ENCODE measurements around the gene JAG1. TPM values are rescaled to one million over a fixed set of nuclear protein-coding genes. Genes with fewer than 3 reads are reported as not detected.

Gene JAG1
- total RNA-seq, 1 donor from 2014 or later: 20.5 TPM

DNA sequence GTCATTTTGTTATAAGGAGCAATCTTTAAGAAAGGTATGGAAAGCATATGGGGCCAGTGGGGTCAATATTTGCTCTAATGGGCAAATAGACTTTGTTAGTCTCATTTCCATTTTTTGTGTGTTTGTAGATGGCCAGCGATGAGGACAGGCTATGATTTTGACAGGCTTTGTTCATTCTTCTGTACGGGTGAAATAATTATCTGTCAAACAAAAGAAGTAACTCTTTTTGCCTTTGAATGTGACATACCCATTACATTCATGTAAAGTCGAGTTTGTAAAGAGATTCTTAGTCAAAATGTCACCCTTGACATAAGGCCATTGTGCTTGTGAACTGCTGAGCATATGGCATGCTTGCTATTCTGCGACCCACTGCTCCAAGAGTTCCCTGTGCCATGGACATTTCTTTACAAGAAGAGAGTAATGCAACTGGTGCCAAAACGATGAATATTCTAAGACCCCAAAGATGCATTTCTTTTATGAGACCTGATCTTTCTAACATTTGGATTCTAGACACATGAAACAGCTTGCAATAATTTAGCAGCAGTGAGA is 38.2 kb upstream of the JAG1 start:
- Histone ChIP-seq H3K4me1 (peaks cover 14% of the 10 kb centered on the region), H3K9me3 (replicated peaks) (no peaks in the 10 kb centered on the region), H3K4me3 (no peak overlapping the region), H3K27ac (replicated peaks) (no peak overlapping the region), H3K36me3 (no peaks in the 10 kb centered on the region), H3K27me3 (ENCODE audit: low read depth) (no peaks in the 10 kb centered on the region)
- intact Hi-C loops (cut with micrococcal nuclease): no loop called here
- TF ChIP-seq, protein P1, sequence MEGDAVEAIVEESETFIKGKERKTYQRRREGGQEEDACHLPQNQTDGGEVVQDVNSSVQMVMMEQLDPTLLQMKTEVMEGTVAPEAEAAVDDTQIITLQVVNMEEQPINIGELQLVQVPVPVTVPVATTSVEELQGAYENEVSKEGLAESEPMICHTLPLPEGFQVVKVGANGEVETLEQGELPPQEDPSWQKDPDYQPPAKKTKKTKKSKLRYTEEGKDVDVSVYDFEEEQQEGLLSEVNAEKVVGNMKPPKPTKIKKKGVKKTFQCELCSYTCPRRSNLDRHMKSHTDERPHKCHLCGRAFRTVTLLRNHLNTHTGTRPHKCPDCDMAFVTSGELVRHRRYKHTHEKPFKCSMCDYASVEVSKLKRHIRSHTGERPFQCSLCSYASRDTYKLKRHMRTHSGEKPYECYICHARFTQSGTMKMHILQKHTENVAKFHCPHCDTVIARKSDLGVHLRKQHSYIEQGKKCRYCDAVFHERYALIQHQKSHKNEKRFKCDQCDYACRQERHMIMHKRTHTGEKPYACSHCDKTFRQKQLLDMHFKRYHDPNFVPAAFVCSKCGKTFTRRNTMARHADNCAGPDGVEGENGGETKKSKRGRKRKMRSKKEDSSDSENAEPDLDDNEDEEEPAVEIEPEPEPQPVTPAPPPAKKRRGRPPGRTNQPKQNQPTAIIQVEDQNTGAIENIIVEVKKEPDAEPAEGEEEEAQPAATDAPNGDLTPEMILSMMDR (IDR thresholded peaks at IDR 0.05; ENCODE audit: borderline replicate concordance): no peak
- DNase-seq: no peak

DNA sequence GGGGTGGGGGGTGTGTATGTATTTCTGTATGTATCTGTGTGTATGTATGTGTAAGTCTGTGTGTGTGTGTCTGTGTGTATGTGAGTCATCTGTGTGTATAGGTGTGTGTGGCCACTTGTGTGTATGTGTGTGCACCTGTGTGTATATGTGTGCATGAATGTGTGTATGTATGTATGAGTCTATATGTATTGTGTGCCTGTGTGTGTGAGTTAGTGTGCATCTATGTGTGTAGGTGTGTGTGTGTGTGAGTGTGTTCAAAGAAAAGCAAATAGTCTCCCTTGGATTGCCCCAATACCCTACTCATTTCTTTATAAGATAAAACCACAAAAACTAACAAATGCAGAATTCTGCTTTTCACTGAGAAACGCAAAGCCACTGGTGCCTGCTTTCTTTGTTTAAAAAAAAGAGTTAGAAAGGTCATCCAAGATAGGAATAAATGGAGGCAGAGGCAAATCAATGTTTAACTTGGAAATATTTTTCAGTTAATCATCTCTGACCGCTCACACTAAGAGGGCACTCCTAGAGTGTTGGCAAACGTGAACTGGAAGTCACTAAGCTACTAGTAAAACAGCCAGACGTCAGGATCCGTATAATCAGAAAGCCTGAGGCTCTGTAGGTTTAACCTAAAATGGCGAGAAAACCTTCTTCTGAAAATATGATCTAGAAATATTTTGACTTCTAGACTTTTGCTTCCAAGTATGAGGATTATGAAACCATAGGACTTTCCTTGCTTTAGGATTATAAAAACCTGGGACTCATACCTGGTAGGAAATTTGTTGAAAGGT is 37.4 kb upstream of the JAG1 start:
- DNase-seq: no peak
- no peak overlapping the region for H3K4me3 ChIP-seq
- H3K27ac ChIP-seq (replicated peaks): no peak overlapping the region
- H3K27me3 ChIP-seq (ENCODE audit: low read depth): no peaks in the 10 kb centered on the region
- intact Hi-C loops (cut with micrococcal nuclease): no loop called here
- no peaks in the 10 kb centered on the region for H3K36me3 ChIP-seq
- peaks cover 6% of the 10 kb centered on the region for H3K4me1 ChIP-seq
- TF ChIP-seq, protein P1 (IDR thresholded peaks at IDR 0.05; ENCODE audit: borderline replicate concordance): no peak
- no peaks in the 10 kb centered on the region for H3K9me3 ChIP-seq (replicated peaks)

DNA sequence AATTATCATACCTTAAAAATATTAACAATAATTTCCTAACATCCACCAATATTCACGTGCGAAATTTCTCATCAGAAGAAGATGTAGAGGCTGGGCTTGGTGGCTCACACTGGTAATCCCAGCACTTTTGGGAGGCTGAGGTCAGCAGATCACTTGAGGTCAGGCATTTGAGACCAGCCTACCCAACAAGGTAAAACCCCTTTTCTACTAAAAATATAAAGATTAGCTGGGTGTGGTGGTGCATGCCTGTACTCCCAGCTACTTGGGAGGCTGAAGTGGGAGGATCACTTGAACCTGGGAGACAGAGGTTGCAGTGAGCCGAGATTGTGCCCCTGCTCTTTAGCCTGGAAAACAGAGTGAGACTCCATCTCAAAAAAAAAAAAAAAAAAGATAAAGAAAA is 36.1 kb upstream of the JAG1 start:
- no peaks in the 10 kb centered on the region for H3K4me1 ChIP-seq
- no peaks in the 10 kb centered on the region for H3K9me3 ChIP-seq (replicated peaks)
- DNase-seq: no peak
- no peaks in the 10 kb centered on the region for H3K36me3 ChIP-seq
- H3K4me3 ChIP-seq: no peak overlapping the region
- H3K27me3 ChIP-seq (ENCODE audit: low read depth): no peaks in the 10 kb centered on the region
- TF ChIP-seq, protein P1 (IDR thresholded peaks at IDR 0.05; ENCODE audit: borderline replicate concordance): no peak
- no peak overlapping the region for H3K27ac ChIP-seq (replicated peaks)
- intact Hi-C loops (cut with micrococcal nuclease): no loop called here

DNA sequence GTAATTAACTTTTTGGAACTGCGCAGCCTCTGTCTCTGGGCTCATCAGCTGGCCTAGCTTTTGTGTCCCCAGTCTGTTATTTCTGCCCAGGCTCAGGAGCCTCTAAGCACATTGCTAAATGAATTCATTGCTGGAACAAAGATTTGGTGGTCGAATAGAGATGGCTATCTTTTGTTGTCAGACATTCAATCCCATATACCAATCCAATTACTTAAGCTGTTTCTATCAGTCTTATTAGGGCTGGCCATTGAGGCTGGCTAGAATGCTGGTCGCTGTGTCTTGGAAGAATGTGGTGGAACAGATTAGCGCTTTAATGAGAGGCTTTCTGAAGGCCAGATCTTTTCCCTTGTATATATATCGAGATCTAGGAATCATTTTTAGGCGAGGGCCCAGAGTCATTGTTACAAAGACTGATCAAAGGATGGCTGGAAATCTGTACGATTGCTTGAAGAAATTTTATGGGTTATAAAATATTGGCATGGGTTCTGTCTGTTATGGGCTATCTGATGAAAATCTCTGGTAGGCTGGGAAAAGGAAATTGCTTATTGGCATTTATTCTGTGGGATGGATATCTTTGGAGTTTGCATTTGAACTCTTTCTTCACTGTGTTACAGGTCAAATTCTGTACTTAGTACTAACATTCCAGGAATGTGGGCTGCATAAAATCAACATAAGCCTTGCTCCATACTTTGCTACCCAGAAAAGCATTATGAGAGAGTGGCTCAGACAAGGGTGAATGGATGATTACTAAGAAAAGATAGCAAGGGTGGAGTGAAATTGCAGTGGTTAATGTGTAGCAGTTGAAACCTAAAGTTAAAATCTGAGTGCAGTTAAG is 34.8 kb upstream of the JAG1 start:
- H3K27ac ChIP-seq (replicated peaks): no peak overlapping the region
- no peak for DNase-seq
- no peaks in the 10 kb centered on the region for H3K27me3 ChIP-seq (ENCODE audit: low read depth)
- H3K9me3 ChIP-seq (replicated peaks): no peaks in the 10 kb centered on the region
- no peaks in the 10 kb centered on the region for H3K36me3 ChIP-seq
- H3K4me3 ChIP-seq: no peak overlapping the region
- TF ChIP-seq, protein P1 (IDR thresholded peaks at IDR 0.05; ENCODE audit: borderline replicate concordance): no peak
- H3K4me1 ChIP-seq: no peaks in the 10 kb centered on the region
- intact Hi-C loops (cut with micrococcal nuclease): no loop called here

DNA sequence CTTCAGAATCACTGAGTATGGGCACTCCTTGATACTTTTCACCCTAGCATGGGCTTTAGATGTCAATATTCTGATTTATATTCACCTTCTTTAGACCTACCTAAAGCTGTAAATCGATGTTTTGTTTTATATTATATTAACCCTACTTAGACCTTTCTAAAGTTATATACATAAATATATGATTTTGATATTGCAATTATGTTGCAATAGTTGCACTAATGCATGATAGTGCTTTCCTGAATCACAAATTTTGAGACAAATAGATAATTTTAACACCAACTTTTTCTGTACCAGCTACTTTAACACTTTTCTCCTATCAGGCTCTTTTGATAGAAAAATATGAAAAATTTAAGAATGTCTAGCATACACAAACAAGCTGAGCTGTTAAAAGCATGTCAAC is 34.0 kb upstream of the JAG1 start:
- no peaks in the 10 kb centered on the region for H3K4me1 ChIP-seq
- DNase-seq: no peak
- intact Hi-C loops (cut with micrococcal nuclease): no loop called here
- TF ChIP-seq, protein P1 (IDR thresholded peaks at IDR 0.05; ENCODE audit: borderline replicate concordance): no peak
- no peaks in the 10 kb centered on the region for H3K36me3 ChIP-seq
- H3K9me3 ChIP-seq (replicated peaks): no peaks in the 10 kb centered on the region
- H3K4me3 ChIP-seq: no peak overlapping the region
- H3K27ac ChIP-seq (replicated peaks): no peak overlapping the region
- H3K27me3 ChIP-seq (ENCODE audit: low read depth): no peaks in the 10 kb centered on the region
